Vagina (tissue), 2 donors: Measurements from ENCODE around the gene FHIT.

Experiments used
- CTCF ChIP-seq, 3 experiments: fragments of 450-650 bp in 2 of 3; fragments of 200-600 bp in 1 of 3; sonication (generic) in 1 of 3; IDR thresholded peaks; one replicate each; pipeline ENCODE4 v1.5.1; 2017 to 2019; ENCODE audit warnings: antibody characterized with exemption in 3 of 3, mild to moderate bottlenecking in 2 of 3, moderate library complexity in 2 of 3
- POLR2AphosphoS5 ChIP-seq, 2 donors: sonication (generic); formaldehyde crosslinking; IDR thresholded peaks; one replicate each; pipeline ENCODE4 v1.9.0; 2017; ENCODE audit warnings: antibody characterized with exemption in 2 of 2, mild to moderate bottlenecking in 2 of 2, low read depth in 1 of 2; ENCODE audit not compliant: insufficient read depth in 1 of 2

GRCh38 chr3:60591267-60591666 lies 660.0 kb downstream of the FHIT start:
- TF ChIP-seq CTCF (IDR thresholded peaks at IDR 0.05) (no peak), POLR2AphosphoS5 (IDR thresholded peaks at IDR 0.05; ENCODE audit: insufficient read depth in 1 of 2, low read depth in 1 of 2) (no peak)
